Stimulated activated CD4-positive, alpha-beta T cell treated with anti-CD3 and anti-CD28 coated beads, Interleukin-4, amount 100 ng/mL, for 48 hours (primary cell): ENCODE measurements around the gene BBS9.
"Not testable (repeated sequence)": the region's sequence is repeated elsewhere in the genome, so short reads cannot be mapped to it uniquely, and the experiment has no call there.

Experiments
- DNase-seq, 2 donors: peaks; one replicate each; pipeline ENCODE4 v3.0.0-alpha.2; 2020; ENCODE audit warnings: low read depth in 2 of 2

The BBS9 gene

DNA sequence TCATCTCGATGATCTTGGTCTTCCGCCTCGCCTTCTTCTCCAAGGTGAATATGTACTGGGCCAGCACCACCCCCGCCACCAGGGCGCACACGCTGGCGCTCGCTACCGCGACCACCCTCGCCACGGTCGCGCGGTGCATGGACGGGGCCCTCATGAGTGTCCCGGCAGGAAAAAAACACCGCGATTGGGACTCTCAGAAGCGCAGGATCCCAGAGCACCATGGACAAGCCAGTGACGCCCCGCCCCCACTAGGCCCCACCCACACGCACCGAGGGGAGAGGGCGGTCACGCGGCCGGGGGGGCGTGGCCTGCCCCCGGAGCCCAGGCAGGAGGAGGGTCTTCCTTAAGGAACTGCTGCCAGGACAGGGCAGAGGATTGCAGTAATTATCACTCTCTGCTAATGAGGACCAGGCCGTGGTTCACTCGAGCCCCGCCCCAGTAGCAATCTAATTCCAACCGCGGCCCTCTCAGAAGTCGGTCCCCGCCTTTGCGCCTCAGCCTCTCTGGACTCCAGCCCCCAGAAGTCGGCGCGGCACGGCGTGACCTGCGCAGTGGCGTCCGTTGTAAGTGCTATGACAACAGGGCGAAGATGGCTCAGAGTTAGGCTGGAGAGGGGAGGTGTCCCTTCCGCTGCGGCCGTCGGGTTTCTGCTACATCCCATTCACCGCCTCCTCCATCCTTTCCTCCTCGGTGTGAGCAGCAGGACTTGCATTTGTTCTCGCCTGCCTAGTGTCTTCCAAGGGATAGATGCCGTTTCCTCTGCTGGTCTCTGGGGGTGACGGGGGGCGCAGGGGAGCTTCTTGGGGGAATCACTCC, at the start of gene BBS9:
Gene BBS9 (plus strand): TSS at position 575 of the 816 bp plus-strand sequence. CDS start 16,689 bp downstream, outside the sequence.
- peak; percentile 87 to 90 for DNase-seq

DNA sequence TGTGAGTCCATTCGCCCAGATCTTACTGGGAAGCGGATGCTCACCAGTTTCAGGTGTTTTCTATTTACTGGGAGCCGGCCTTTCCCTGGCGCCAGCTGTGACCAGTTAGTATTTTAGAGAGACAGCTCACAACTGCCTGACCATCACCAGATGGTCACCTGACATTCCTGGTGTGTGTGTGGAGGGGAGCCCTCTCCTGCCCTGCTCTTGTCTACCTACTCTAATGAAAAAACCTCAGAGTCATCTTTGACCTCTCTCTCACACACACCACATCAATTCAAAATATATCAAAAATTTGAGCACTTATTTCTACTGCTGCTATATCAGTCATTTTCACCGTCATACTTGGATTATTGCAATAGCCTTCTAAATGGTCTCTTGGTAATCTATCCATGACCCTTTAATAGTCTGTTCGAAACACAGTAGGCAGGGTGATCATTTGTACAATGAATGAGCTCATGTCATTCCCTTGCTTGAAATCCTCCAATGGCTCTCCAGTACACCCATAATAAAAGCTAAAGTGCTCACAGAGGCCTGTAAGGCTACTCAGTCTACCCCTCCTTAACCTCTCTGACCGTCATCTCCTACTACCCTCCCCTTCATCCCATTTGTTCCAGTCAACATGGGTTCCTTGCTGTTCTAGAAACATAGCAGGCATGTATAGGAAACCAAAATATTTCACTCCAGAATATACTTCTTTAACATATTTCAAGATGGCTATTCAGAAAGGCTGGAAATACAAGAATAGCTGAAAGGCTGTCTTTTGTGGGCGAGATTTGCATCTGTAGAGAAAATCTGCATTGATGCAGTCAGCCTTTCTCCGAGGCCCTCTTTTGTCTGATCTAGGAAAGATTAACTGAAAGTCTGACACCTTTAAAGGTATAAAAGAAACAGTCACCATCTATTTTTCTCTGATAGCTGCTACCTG, 49.3 kb upstream of the BBS9 start:
- no peak for DNase-seq

DNA sequence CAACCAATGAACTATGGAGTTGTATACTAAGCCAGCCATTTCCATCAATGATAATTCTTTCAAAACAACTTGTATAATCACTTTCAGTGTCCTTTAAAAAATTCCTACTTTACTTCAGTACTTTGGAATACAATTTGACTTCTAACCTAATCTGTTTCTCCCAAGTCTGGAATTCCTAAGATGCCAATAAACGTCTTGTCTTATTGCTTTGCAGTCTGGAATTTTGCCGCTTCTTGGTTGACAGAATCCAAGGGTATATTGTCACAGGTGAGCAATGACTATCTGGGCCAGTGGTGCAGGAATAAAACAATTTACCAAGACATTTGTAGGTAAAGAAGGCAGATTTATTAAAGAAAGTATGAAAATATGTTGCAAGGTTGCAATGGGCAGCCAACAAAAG, 42.0 kb upstream of the BBS9 start:
- no peak for DNase-seq

DNA sequence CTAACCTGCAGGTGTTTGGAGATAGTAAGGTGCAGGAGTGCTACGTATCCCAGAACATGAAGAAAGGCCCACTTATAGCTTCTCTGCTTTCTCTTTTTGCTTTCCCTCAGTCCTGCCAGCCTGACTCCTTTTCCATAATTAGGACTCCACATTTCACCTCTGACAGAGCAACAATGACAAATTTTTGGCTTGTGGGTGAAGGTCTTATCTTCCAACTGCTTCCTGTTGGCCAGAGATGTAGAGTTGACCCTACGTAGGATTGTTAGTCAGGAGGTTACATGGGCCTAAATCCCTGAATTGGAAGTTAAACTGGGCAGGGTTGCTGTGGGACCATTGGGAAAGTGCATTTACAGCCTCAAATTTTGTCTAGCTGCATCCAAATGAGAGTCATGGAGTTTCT, 41.5 kb upstream of the BBS9 start:
- DNase-seq = no peak

DNA sequence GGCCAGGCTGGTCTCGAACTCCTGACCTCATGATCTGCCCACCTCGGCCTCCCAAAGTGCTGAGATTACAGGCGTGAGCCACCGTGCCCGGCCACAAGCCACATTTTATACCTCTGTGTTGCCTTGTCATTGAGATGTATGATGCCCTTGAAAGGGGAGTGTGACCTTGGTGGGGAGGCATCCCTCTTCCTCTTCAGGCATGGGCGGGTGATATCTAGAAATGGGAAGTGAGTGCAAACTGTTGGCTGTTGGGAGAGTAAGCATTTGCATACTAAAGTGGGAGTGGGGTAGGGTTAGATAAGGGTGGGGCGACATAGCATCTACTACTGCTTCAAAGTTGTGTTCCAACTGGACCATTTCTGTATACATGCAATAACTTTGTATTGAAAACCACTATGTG, 40.2 kb upstream of the BBS9 start:
- DNase-seq = no peak

DNA sequence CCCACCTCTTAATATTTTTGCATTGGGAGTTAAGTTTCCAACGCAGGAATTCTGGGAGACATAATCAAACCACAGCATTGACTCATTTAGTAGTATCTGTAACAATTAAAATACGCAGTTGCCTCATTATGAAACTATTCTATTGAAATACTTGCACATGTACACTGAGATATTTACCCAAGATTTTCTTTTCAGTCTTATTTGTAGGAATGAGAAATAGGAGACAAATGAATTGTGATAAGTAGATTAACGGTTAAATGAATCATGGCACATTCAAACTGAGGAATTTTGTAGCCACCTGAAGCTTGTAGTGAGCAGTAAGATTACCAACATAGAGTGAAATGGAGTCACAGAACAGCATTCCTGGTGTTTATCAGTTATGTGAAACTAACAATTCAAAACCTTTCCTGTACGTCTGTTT, 38.2 kb upstream of the BBS9 start:
- DNase-seq = no peak

DNA sequence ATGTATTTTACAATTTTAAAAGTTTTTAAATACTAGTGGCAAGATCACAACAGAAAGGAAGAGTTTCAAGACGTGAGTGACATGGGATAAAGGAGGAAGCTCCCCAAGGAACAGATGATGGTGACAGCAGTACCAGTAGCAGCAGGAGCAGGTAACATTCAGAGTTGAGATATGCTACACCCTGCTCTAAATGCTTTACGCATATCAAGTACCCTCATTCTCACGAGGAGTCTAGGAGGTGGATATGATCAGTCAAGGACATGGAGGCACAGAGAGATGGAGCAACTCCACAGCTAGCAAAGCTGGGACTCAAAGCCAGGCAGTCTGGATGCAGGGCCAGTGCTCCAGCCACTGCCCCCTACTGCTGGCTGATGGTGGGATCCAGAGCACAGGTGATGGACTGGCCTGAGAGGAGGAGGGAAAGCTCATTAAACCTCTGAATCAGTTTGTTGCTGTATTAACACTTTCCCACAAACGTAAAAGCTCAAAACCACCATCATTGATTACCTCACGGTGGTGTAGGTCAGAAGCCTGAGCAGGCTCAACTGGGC, 37.6 kb upstream of the BBS9 start:
- DNase-seq = no peak

DNA sequence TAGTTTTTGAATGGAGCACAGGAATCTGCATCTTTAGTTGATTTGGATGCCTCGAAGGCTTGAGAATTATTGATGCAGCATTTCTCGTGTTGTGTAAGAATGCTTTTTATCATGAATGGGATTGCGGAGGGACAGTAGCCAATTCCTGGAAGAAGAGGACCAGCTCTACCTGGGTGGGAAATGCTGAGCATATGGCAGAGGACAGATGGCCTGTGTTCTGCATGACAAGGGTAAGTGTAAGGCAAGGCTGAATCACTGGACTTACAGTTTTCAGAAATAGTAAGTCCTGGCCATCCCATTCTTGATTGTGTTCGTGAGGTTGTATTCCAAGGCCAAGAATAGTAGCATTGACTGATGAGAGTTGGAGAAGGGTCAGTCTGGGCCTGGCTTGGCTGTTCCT, 36.1 kb upstream of the BBS9 start:
- no peak for DNase-seq

DNA sequence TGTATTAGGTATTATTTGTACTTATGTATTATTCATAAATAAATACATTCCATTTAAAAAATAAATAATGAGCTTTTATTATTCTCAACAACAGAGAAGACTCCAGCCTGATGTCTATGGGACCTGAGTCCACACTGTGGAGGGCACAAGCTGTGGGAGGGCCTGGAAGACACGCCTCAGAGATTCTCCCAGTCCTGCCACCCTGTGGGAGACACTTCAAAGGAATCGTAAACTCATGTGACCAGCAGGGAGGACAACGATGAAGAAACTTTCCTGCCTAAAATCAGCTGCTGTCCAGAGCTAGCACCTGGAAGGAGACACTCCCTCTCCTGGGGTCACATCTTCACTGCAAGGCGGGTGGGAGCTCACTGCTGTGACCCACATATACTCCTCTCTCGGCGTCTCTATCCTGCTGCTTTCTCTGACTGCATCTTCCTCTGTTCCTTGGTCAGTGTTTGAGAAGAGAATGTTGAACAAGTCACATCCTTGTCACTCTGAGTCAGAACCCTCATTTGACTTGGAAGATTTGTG, 34.6 kb upstream of the BBS9 start:
- not testable (repeated sequence) for DNase-seq

DNA sequence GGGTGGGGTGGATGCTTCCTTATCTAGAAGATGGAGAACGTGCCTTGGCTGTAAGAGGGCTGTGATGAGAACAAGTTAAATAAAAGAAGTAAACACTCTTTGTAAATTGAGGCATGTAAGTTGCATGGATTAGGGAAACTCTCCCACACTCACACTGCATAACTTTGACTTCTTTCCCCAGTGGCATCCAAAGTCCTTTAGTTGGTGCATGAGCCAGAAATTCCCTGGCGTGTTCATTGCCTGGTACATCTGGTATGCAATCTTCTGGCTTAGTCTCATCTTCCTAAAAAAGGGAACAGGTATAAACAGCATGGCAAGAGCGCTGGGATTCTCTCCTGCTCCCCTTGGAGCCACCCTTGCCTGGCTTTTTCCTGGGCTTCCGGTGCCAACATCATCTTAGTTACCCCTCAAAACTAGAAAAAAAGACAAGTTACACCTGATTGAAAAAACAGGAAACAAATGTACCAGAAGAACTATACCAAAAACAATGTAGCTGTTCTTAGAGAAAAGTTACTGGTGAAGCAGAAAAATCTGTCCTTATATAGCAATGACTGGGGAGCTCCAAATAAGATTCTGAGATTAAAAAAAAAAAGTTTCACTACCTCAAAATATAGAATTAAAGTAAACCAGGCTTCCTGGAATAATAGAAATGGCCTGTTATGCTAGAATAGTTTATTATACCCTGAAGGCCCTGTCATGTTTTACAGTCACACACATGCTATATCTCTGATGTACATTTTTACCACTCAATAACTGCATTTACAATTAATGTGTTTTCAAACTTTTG, 30.0 kb upstream of the BBS9 start:
- no peak for DNase-seq

DNA sequence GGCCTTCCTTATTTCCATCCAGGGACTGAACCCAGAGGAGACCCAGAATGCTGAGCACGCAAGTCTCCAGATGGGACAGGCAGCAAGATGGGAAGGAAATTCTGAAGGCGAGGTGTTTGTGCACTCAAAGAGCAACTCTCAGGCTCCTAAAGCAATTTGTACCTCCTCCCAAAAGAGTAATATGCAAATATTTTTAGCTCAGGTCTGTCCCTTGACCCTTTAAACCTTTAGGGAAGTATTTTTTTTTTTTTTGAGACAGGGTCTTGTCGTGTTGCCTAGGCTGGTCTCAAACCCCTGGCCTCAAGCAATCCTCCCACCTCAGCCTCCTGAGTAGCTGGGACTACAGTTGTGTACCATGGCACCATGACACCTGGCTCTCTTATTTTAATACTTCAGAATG, 28.6 kb upstream of the BBS9 start:
- no peak for DNase-seq

DNA sequence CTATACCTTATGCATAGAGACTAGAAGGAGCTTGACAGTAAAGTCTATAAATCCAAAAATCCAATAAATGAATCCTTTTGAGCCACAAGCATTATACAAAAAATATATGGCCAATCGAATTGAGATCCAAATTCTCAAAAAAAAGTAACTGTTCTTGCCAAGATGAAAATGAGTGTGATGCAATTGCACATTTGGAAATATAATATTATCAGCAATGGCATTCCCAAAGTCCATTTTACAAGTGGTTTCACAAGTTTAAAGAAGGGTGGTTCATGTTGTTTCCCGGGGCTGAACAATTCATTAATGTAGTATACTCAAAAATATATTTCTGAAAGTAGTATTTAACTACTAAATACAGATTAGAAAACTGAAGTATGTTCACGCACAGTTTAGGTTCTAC, 27.5 kb upstream of the BBS9 start:
- DNase-seq = no peak

DNA sequence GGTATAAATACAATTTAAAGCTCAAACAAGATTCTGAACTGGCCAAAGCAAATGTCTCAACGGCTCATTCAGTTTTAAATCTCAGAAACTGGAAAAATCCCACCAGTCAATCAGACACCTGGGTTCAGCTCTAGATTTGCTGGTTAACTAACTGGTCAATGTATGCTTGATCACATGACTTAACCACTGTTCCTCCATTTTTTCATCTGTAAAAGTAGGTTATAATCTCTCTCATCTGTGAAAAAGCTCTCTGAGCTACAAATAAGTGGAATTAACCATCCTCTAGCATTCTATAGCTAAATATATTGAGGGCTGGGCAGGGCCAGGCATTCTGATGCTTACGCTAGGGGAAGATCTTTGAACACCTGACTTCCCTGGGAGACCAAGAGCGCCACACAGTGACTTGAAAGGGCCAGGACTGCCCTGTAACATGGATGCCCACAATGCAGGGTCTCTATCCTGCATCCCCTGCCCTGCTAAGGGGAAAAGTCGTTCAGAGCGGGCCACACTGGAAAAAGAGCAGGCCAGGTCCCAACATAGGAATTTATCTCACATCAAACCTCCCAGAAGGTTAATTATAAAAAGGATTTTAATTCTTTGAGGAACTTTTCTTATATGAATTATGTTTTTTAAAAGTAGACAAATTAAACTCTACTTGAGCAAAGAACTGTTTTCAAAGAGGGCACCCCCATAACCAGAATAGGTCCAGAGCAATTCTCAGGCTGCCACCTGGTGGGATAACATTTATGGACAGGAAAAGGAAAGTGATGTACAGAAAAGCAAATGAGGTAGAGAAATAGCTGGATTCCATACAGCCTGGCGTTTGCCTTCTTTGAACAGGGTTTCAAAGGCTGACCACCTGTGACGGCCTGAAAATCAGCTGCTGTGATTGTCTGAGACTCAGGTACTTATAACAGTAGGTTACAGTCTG, 22.0 kb upstream of the BBS9 start:
- no peak for DNase-seq

DNA sequence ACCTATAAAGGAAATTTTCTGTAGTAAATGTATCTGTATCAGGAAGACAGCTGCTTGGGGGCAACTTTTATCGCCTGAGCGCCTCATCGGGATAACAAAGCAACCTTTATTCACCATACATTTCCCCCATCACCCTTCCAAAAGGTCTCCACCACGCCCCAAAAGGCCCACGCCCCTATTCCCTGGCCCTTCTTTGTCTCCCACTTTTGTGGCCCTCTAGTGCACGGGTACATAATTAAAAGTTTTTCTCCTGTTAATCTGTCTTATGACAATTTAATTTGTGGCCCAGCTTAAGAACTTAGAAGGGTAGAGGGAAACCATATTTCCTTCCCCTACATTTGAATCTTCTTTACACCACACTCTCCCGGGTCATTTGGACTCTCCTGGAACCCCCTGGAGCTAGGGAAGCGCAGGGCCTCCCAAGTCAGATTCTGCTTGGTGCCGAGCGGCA, 20.8 kb upstream of the BBS9 start:
- DNase-seq = no peak

DNA sequence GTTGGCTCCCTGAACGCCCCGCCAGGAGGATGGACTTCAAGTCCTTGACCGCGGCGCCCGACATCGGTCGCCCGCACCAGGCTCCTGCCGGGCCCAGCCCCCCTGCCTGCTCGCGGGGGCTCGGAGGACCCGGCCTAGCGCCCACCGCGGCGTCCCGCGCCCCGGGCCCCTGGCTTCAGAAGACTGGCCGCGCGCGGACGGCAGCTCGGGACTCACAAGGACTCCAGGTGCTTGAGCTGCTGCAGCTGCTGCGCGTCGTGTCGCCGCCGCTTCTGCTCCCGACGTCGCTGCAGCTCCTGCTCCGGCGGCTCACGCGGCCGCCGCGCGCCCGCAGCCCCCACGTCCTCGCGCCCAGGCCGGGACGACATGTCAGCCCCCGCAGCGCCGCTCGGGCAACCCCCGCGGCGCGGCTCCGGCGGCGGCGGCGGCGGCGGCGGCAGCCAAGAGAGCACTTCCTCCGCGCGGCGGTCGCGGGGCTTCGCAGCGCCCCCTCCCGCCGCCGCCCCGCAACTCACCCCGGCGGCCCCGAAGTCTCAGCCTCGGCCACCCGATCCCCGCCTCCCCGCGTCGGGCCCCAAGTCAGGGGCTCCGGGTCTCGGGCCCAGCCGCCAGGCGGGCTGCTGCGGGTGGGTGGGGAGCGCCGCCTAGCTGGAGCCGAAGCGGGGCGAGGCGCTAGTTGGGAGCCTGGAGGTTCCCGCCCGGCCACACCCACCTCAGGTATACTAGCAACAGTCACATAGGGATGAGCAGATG, 20.2 kb upstream of the BBS9 start, which contains the start of gene RP9:
Gene RP9 (minus strand): TSS at position 400 of the 753 bp plus-strand sequence. CDS start 32 bp downstream, at position 368.
- peak; percentile 62 to 70 for DNase-seq

DNA sequence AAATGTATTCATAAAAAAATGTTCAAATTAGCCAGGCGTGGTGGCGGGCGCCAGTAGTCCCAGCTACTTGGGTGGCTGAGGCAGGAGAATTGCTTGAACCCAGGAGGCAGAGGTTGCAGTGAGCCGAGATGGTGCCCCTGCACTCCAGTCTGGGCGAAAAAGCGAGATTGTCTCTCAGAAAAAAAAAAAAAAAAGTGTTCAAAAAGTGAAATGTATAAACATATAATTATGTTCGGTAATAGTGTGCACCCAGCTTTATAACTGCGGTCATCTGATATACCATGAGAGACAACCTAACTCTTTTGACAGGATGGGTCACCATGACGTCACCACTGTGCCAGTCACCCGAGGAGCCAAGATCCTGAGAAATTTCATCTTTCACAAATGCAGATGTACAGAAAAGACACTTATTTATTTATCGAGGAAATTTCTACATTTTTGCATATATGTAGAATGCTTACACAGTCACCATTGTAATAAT, 19.6 kb upstream of the BBS9 start:
- no peak for DNase-seq

DNA sequence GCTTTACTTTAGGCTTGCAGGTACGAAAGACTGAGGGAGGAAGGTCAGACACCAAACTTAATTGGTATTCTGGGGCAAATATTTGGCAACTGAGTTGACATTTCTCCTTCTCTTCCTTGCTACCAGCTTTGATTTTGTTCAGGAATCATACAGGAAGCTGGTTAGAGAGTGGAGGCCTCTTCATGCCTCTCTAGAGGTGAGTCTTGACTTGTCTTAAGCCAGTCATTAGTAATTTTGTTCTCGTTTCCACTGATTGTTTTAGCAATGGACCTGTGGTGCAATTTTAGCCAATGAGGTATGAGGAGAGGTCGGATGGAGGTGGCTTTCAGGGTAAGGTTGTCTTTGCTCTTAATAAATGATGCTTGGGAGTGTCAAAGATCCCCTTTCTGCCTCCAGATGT, 17.8 kb upstream of the BBS9 start:
- DNase-seq = no peak

DNA sequence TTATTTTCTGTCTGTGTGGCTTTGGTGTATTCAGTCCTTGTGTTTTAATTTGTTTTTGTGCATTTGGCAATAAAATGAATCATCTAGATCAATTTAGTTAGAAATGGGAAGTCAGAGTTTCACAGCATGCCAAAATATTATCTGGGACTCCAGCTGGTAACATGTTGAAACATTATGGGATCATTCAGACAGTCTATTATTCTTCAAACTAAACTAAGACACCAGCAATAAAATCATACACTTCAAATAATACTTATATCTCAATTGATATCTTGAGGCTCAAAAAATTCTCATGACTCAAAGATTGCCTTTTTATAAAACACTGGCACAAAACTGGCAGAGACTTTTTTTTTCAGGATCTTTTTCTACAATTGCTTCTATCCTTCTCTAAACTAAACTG, 14.4 kb upstream of the BBS9 start:
- DNase-seq = no peak

DNA sequence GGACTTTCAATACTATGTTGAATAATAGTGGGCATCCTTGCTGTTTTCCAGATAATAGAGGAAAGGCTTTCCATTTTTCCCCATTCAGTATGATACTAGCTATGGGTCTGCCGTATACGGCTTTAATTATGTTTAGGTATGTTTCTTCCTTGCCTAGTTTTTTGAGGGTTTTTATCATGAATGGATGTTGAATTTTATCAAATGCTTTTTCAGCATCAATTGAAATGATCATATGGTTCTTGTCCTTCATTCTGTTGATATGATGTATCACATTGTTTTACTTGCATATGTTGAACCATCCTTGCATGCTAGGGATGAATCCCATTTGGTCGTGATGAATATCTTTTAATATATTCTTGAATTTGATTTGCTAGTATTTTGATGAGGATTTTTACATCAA, 11.0 kb upstream of the BBS9 start:
- no peak for DNase-seq
